Activated CD8-positive, alpha-beta T cell treated with anti-CD3 and anti-CD28 coated beads for 36 hours (primary cell): ENCODE data around the gene HSPB6. TPM values are rescaled to one million over a fixed set of nuclear protein-coding genes. Genes with fewer than 3 reads are reported as not detected.

ENCODE experiments used
- ATAC-seq: fragments of 200-7000 bp; cut with Tn5 transposase; one replicate; pipeline ENCODE4 v1.10.0; 2021; ENCODE audit warnings: mild to moderate bottlenecking, moderate library complexity
- CTCF ChIA-PET: fragments of 350-600 bp; sonication (Branson Sonifier 250); formaldehyde crosslinking; loops from one replicate; lab custom pipeline; 2021; ENCODE audit warnings: antibody characterized with exemption; lab: Charles Lee
- POLR2A ChIA-PET: fragments of 350-600 bp; sonication (Branson Sonifier 250); formaldehyde crosslinking; loops from one replicate; lab custom pipeline; 2021; ENCODE audit warnings: antibody characterized with exemption; lab: Charles Lee
- DNase-seq: peaks from one replicate; pipeline ENCODE4 v3.0.0-alpha.2; 2020
- H3K27ac Mint-ChIP-seq: one replicate; pipeline ENCODE4 v1.8.0; 2021; ENCODE audit warnings: mild to moderate bottlenecking, mixed read lengths
- H3K27me3 Mint-ChIP-seq: one replicate; pipeline ENCODE4 v1.8.0; 2021; ENCODE audit warnings: mixed read lengths
- H3K36me3 Mint-ChIP-seq: one replicate; pipeline ENCODE4 v1.8.0; 2021; ENCODE audit warnings: low read depth, mixed read lengths
- H3K4me1 Mint-ChIP-seq: one replicate; pipeline ENCODE4 v1.8.0; 2021; ENCODE audit warnings: low read depth, mixed read lengths
- H3K4me3 Mint-ChIP-seq: one replicate; pipeline ENCODE4 v1.8.0; 2021; ENCODE audit warnings: mild to moderate bottlenecking, moderate library complexity, mixed read lengths
- H3K9me3 Mint-ChIP-seq: one replicate; pipeline ENCODE4 v1.8.0; 2021; ENCODE audit warnings: mixed read lengths
- CTCF ChIP-seq: fragments of 200-600 bp; IDR thresholded peaks from one replicate; pipeline ENCODE4 v1.8.0; 2022; ENCODE audit warnings: antibody characterized with exemption, mild to moderate bottlenecking
- intact Hi-C: fragments of 100-400 bp; cut with micrococcal nuclease; formaldehyde crosslinking; loops from one replicate; pipeline ENCODE4 v1.10.0; 2022
- total RNA-seq, 2 experiments: library from RNA; stranded (reverse); gene quantifications; one replicate each; pipeline ENCODE4 v1.2.3, GENCODE V29; 2021

Gene HSPB6
- total RNA-seq, 2 experiments from 2014 or later, result 0.85 to 0.95 TPM

GRCh38 chr19:35744430-35745327 is 12.2 kb downstream of the HSPB6 start:
- DNase-seq, result peak; percentile 97
- POLR2A ChIA-PET, result interaction anchor here (0.6 to 7.5 kb wide), 16 partner anchors 10 to 156 kb away, joined by 3 to 99 read pairs (median 4); partner anchors contain the start of genes COX6B1, HSPB6, KMT2B and NFKBID
- H3K9me3 Mint-ChIP-seq, result no peaks in the 10 kb centered on the region
- H3K27me3 Mint-ChIP-seq, result no peaks in the 10 kb centered on the region
- intact Hi-C loops, result loop anchor here (5.0 kb wide), 1 partner anchor 32 kb away; no protein-coding TSS in a partner anchor
- peaks cover 37% of the 10 kb centered on the region for H3K4me1 Mint-ChIP-seq
- peak overlapping the region; percentile 97 for H3K27ac Mint-ChIP-seq
- H3K4me3 Mint-ChIP-seq, result peak overlapping the region; percentile 87
- CTCF ChIA-PET, result interaction anchor here (1.4 to 4.4 kb wide), 5 partner anchors 8 to 75 kb away, joined by 3 to 18 read pairs (median 3); no protein-coding TSS in a partner anchor
- ATAC-seq, result peak; percentile 54
- TF ChIP-seq CTCF, result no peak
- peaks cover 38% of the 10 kb centered on the region for H3K36me3 Mint-ChIP-seq

GRCh38 chr19:35743640-35744429 is 13.0 kb downstream of the HSPB6 start:
- DNase-seq (no peak), ATAC-seq (no peak)
- no peaks in the 10 kb centered on the region for H3K27me3 Mint-ChIP-seq
- H3K9me3 Mint-ChIP-seq, result no peaks in the 10 kb centered on the region
- H3K4me3 Mint-ChIP-seq, result peak overlapping the region; percentile 87
- intact Hi-C loops, result no loop called here
- H3K4me1 Mint-ChIP-seq, result peaks cover 37% of the 10 kb centered on the region
- H3K36me3 Mint-ChIP-seq, result peaks cover 40% of the 10 kb centered on the region
- POLR2A ChIA-PET, result interaction anchor here (0.6 to 7.5 kb wide), 10 partner anchors 9 to 133 kb away, joined by 3 to 99 read pairs (median 5); partner anchors contain the start of genes COX6B1, HSPB6 and KMT2B
- no peak for TF ChIP-seq CTCF
- peak overlapping the region; percentile 97 for H3K27ac Mint-ChIP-seq
- CTCF ChIA-PET, result interaction anchor here (1.1 to 4.4 kb wide), 6 partner anchors 12 to 76 kb away, joined by 3 to 18 read pairs (median 6); no protein-coding TSS in a partner anchor

- CTCF ChIA-PET, result interaction anchor here (1.0 to 4.4 kb wide), 3 partner anchors 28 to 45 kb away, joined by 3 to 18 read pairs (median 9); no protein-coding TSS in a partner anchor
- peak; percentile 94 for DNase-seq
- peak within 1 kb of the TSS; percentile 97 for H3K27ac Mint-ChIP-seq
- H3K36me3 Mint-ChIP-seq, result peaks cover 48% of the 10 kb centered on the region
- peak; percentile 1 for ATAC-seq
- POLR2A ChIA-PET, result interaction anchor here (1.0 to 7.5 kb wide), 12 partner anchors 10 to 373 kb away, joined by 3 to 99 read pairs (median 4); partner anchors contain the start of genes HSPB6, KMT2B, TBCB and ZBTB32
- H3K27me3 Mint-ChIP-seq, result no peaks in the 10 kb centered on the region
- no peaks in the 10 kb centered on the region for H3K9me3 Mint-ChIP-seq
- H3K4me1 Mint-ChIP-seq, result peaks cover 34% of the 10 kb centered on the region
- peak within 1 kb of the TSS; percentile 87 for H3K4me3 Mint-ChIP-seq
- TF ChIP-seq CTCF, result no peak
- intact Hi-C loops, result no loop called here
Measured at GRCh38 chr19:35742121-35742724, 14.6 kb downstream of the HSPB6 start, which contains the start of gene IGFLR1. Gene IGFLR1, minus strand, starts transcription at chr19:35742452. Its CDS starts 1,272 bp downstream, at chr19:35741180.

- intact Hi-C loops, result no loop called here
- POLR2A ChIA-PET, result interaction anchor here (0.9 to 5.2 kb wide), 12 partner anchors 9 to 128 kb away, joined by 3 to 64 read pairs (median 6); partner anchors contain the start of genes HAUS5, HSPB6 and KMT2B
- ATAC-seq, result no peak
- peak overlapping the region; percentile 96 for H3K27ac Mint-ChIP-seq
- TF ChIP-seq CTCF, result peak; percentile 47
- no peaks in the 10 kb centered on the region for H3K27me3 Mint-ChIP-seq
- H3K4me1 Mint-ChIP-seq, result peaks cover 29% of the 10 kb centered on the region
- no peaks in the 10 kb centered on the region for H3K9me3 Mint-ChIP-seq
- no peak for DNase-seq
- CTCF ChIA-PET, result interaction anchor here (0.6 to 3.1 kb wide), 9 partner anchors 27 to 262 kb away, joined by 3 to 18 read pairs (median 5); no protein-coding TSS in a partner anchor
- peaks cover 54% of the 10 kb centered on the region for H3K36me3 Mint-ChIP-seq
- H3K4me3 Mint-ChIP-seq, result peak overlapping the region; percentile 87
Measured at GRCh38 chr19:35741203-35741515, 15.7 kb downstream of the HSPB6 start.
